Astrocyte (in vitro differentiated cells and primary cell): ENCODE results near the gene PPM1H. TPM values are rescaled to one million over a fixed set of nuclear protein-coding genes. Genes with fewer than 3 reads are reported as not detected.

Experiments used
- DNase-seq: peaks from one replicate; pipeline ENCODE4 v3.0.0-alpha.2; 2010; ENCODE audit warnings: low read depth
- FAIRE-seq: peaks from 2 replicates; lab custom pipeline; 2011; peaks lifted over from hg19 to GRCh38; lab: Jason Lieb, UNC
- H2AFZ ChIP-seq: 2 replicates; pipeline ENCODE4 v1.6.0; 2012; ENCODE audit warnings: low read depth, low read length, inconsistent platforms
- H3K27ac ChIP-seq: 2 replicates; pipeline ENCODE4 v1.5.1; 2011; ENCODE audit warnings: low read depth, low read length, inconsistent platforms
- H3K27me3 ChIP-seq: 2 replicates; pipeline ENCODE4 v1.6.0; 2011; ENCODE audit warnings: low read length, inconsistent platforms; ENCODE audit not compliant: insufficient read depth
- H3K36me3 ChIP-seq: 2 replicates; pipeline ENCODE4 v1.5.1; 2011; ENCODE audit warnings: low read length, inconsistent platforms; ENCODE audit not compliant: insufficient read depth
- H3K4me1 ChIP-seq: 2 replicates; pipeline ENCODE4 v1.5.1; 2011; ENCODE audit warnings: low read length, inconsistent platforms; ENCODE audit not compliant: insufficient read depth
- H3K4me2 ChIP-seq: 2 replicates; pipeline ENCODE4 v1.6.0; 2012; ENCODE audit warnings: low read length, inconsistent platforms
- H3K4me3 ChIP-seq: 2 replicates; pipeline ENCODE4 v1.5.1; 2011; ENCODE audit warnings: low read depth, mild to moderate bottlenecking, low read length, inconsistent platforms; ENCODE audit not compliant: insufficient read depth
- H3K79me2 ChIP-seq: 2 replicates; pipeline ENCODE4 v1.6.0; 2012; ENCODE audit warnings: mild to moderate bottlenecking, low read length, inconsistent platforms; ENCODE audit not compliant: insufficient read depth
- H3K9ac ChIP-seq: 2 replicates; pipeline ENCODE4 v1.6.0; 2012; ENCODE audit warnings: mild to moderate bottlenecking, low read length, inconsistent platforms
- H3K9me3 ChIP-seq: 2 replicates; pipeline ENCODE4 v1.5.1; 2012; ENCODE audit warnings: low read depth, mild to moderate bottlenecking, low read length, inconsistent platforms; ENCODE audit not compliant: insufficient read depth
- H4K20me1 ChIP-seq: 2 replicates; pipeline ENCODE4 v1.6.0; 2012; ENCODE audit warnings: low read length, inconsistent platforms; ENCODE audit not compliant: insufficient read depth
- H3K27ac Mint-ChIP-seq: one replicate; pipeline ENCODE4 v1.8.0; 2021; ENCODE audit warnings: mild to moderate bottlenecking, mixed read lengths; ENCODE audit not compliant: unreplicated experiment
- H3K27me3 Mint-ChIP-seq: one replicate; pipeline ENCODE4 v1.8.0; 2021; ENCODE audit warnings: low read depth, mixed read lengths; ENCODE audit not compliant: unreplicated experiment
- H3K36me3 Mint-ChIP-seq: one replicate; pipeline ENCODE4 v1.8.0; 2021; ENCODE audit warnings: low read depth, mixed read lengths; ENCODE audit not compliant: unreplicated experiment
- H3K4me1 Mint-ChIP-seq: one replicate; pipeline ENCODE4 v1.8.0; 2021; ENCODE audit warnings: low read depth, mixed read lengths; ENCODE audit not compliant: unreplicated experiment
- H3K4me3 Mint-ChIP-seq: one replicate; pipeline ENCODE4 v1.8.0; 2021; ENCODE audit warnings: mild to moderate bottlenecking, moderate library complexity, mixed read lengths; ENCODE audit not compliant: unreplicated experiment
- H3K9me3 Mint-ChIP-seq: one replicate; pipeline ENCODE4 v1.8.0; 2021; ENCODE audit warnings: mild to moderate bottlenecking, mixed read lengths; ENCODE audit not compliant: unreplicated experiment
- EZH2 ChIP-seq: IDR thresholded peaks from 2 replicates; pipeline ENCODE4 v1.6.1; 2012; ENCODE audit warnings: mild to moderate bottlenecking, low read length, inconsistent platforms; ENCODE audit not compliant: insufficient read depth
- total RNA-seq: library from RNA; stranded (reverse); gene quantifications from 2 replicates; pipeline ENCODE4 v1.2.1, GENCODE V29; 2021
- TF ChIP-seq, protein P1 (sequence below): IDR thresholded peaks from 2 replicates; pipeline ENCODE4 v1.5.1; 2011; ENCODE audit warnings: low read depth, mild to moderate bottlenecking, inconsistent platforms, low read length, moderate library complexity; ENCODE audit not compliant: insufficient read depth

The PPM1H gene
- total RNA-seq, 1 donor from 2014 or later, result 7.8 TPM

DNA sequence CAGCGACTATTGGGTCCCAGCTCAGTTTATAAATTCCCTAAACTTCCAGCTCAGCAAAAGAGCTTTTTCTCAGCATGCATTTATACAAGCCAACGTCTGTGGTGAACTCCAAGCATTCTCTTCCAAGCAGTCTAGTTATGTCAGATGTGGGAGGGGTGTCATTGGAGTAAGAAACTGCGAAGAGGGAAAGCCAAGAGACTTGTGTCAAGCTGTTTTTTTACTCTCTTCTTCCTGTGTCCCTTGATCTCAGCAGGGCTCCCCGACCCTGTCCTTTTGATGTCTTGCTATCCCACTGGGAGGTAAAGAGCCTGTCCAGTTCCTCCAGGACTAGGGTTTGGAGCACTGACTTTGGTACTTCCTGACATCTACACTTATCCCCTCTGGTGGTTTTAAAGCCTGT, 69.0 kb downstream of the PPM1H start:
- Mint-ChIP-seq H3K4me1 (peaks cover 62% of the 10 kb centered on the region), H3K4me3 (no peak overlapping the region), H3K9me3 (peaks cover 6% of the 10 kb centered on the region), H3K27me3 (no peaks in the 10 kb centered on the region), H3K27ac (peak overlapping the region; percentile 94), H3K36me3 (no peaks in the 10 kb centered on the region)
- H3K27ac ChIP-seq, result peak overlapping the region; percentile 77
- no peak for TF ChIP-seq EZH2
- TF ChIP-seq, protein P1, sequence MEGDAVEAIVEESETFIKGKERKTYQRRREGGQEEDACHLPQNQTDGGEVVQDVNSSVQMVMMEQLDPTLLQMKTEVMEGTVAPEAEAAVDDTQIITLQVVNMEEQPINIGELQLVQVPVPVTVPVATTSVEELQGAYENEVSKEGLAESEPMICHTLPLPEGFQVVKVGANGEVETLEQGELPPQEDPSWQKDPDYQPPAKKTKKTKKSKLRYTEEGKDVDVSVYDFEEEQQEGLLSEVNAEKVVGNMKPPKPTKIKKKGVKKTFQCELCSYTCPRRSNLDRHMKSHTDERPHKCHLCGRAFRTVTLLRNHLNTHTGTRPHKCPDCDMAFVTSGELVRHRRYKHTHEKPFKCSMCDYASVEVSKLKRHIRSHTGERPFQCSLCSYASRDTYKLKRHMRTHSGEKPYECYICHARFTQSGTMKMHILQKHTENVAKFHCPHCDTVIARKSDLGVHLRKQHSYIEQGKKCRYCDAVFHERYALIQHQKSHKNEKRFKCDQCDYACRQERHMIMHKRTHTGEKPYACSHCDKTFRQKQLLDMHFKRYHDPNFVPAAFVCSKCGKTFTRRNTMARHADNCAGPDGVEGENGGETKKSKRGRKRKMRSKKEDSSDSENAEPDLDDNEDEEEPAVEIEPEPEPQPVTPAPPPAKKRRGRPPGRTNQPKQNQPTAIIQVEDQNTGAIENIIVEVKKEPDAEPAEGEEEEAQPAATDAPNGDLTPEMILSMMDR, result no peak
- H3K36me3 ChIP-seq, result no peaks in the 10 kb centered on the region
- no peaks in the 10 kb centered on the region for H3K9me3 ChIP-seq
- H3K4me2 ChIP-seq, result peak overlapping the region; percentile 69
- H4K20me1 ChIP-seq, result no peaks in the 10 kb centered on the region
- H3K4me1 ChIP-seq, result peaks cover 41% of the 10 kb centered on the region
- no peaks in the 10 kb centered on the region for H3K27me3 ChIP-seq
- no peak overlapping the region for H3K4me3 ChIP-seq
- DNase-seq (peak; percentile 72), FAIRE-seq (no peak)
- H2AFZ ChIP-seq, result no peak overlapping the region
- H3K9ac ChIP-seq, result peak overlapping the region; percentile 44
- H3K79me2 ChIP-seq, result no peaks in the 10 kb centered on the region

DNA sequence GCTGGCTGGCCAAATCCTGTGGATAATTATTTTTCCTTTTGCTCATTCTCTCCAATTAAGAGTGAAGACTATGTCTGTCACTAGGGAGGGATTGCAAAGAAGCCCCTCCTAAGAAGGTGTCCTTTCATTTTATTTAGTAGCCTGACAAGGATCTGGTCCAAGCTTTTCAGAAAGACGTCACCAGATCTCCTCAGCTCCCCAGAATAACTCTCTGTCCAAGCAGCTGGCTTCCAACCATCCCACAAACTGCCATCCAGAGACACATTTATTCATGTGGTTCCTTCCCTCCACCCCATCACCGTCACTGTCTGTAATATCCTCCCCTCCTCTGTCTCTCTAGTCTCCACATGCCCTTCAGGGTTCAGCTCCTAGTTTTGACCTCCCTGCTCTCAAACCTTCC, 69.9 kb downstream of the PPM1H start:
- peak; percentile 3 for DNase-seq
- Mint-ChIP-seq H3K36me3 (no peaks in the 10 kb centered on the region), H3K27me3 (no peaks in the 10 kb centered on the region), H3K9me3 (peaks cover 4% of the 10 kb centered on the region), H3K4me1 (peaks cover 69% of the 10 kb centered on the region), H3K27ac (peak overlapping the region; percentile 94), H3K4me3 (no peak overlapping the region)
- H3K36me3 ChIP-seq, result no peaks in the 10 kb centered on the region
- peak overlapping the region; percentile 1 for H3K27ac ChIP-seq
- H3K4me1 ChIP-seq, result peaks cover 45% of the 10 kb centered on the region
- H2AFZ ChIP-seq, result no peak overlapping the region
- no peaks in the 10 kb centered on the region for H4K20me1 ChIP-seq
- H3K27me3 ChIP-seq, result no peaks in the 10 kb centered on the region
- H3K4me3 ChIP-seq, result no peak overlapping the region
- H3K9me3 ChIP-seq, result no peaks in the 10 kb centered on the region
- H3K4me2 ChIP-seq, result no peak overlapping the region
- H3K9ac ChIP-seq, result no peak overlapping the region
- TF ChIP-seq, protein P1, result no peak
- TF ChIP-seq EZH2, result no peak
- no peak for FAIRE-seq
- no peaks in the 10 kb centered on the region for H3K79me2 ChIP-seq

DNA sequence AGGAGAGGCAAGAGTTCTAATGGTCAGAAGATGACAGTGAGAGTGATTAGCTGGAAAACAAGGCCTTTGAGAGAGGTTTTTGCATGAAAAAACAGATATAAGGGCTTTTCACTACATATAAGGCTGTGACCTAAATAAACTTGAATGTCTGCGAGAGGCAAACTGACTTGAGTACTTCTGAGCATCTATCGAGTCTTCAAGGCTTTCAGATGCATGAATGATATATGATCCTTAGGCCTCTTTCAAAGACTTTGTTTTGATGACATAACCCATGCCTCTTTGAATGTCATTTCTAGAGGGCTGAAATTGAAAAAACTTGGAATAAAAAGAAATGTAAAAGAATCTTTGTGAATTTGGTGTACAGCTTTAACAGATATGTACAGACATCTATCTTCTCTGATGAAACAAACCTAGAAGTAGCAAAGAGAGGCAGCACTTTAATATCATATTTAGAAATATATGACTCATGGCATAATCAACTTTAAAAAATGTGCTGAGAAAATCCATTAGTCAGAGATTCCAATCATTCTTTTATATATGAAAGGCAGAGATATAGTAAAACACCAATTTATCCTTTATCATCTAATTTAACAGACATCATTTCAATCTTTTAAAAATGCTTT, 72.6 kb downstream of the PPM1H start:
- Mint-ChIP-seq H3K4me3 (no peak overlapping the region), H3K36me3 (no peaks in the 10 kb centered on the region), H3K27me3 (no peaks in the 10 kb centered on the region), H3K27ac (peak overlapping the region; percentile 64), H3K4me1 (peaks cover 60% of the 10 kb centered on the region), H3K9me3 (no peaks in the 10 kb centered on the region)
- no peak for TF ChIP-seq EZH2
- TF ChIP-seq, protein P1, result no peak
- peaks cover 40% of the 10 kb centered on the region for H3K4me1 ChIP-seq
- H3K4me2 ChIP-seq, result peak overlapping the region; percentile 41
- no peak overlapping the region for H3K9ac ChIP-seq
- H4K20me1 ChIP-seq, result no peaks in the 10 kb centered on the region
- FAIRE-seq (no peak), DNase-seq (peak; percentile 36)
- no peak overlapping the region for H2AFZ ChIP-seq
- no peaks in the 10 kb centered on the region for H3K27me3 ChIP-seq
- no peaks in the 10 kb centered on the region for H3K9me3 ChIP-seq
- H3K4me3 ChIP-seq, result no peak overlapping the region
- no peaks in the 10 kb centered on the region for H3K79me2 ChIP-seq
- no peaks in the 10 kb centered on the region for H3K36me3 ChIP-seq
- peak overlapping the region; percentile 15 for H3K27ac ChIP-seq
